ENCODE measurements around the gene SNRPD1.
"Not testable (repeated sequence)": the region's sequence is repeated elsewhere in the genome, so short reads cannot be mapped to it uniquely, and the experiment has no call there.

SNRPD1 gene

DNA sequence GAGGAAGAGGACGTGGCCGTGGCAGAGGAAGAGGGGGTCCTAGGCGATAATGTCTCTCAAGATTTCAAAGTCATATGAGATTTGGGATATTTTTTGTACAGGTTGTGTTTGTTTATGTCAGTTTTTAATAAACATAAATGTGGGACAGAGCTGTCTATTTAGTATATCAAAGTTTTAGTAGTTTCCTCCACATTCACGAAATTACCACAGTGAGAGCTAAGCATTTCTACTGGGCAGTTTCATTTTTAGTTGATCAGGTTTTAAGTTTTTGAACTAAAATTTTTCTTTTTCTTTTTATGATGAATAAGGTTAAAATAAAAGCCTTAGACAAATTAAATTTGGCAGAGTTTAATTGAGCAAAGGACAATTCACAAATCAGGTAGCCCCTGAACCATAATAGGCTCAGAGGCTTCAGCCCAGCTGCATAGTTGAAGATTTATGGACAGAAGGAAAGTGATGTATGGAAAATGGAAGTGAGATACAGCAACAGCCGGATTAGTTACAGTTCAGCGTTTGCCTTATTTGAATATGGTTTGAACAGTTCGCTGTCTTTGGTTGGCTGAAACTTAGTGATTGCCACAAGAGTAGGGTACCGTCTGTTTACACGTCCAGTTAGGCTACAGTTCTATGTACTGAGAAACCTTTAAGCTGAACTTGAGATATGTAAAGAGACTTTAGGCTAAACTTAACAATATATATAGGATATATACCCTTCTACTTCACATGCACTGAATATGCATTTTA is 17.1 kb downstream of the SNRPD1 start:
- DNase-seq (ENCODE audit: low read depth, low spot score) = no peak
- H3K36me3 ChIP-seq (ENCODE audit: insufficient read depth, insufficient read length, low read length) = peaks cover 70% of the 10 kb centered on the region

DNA sequence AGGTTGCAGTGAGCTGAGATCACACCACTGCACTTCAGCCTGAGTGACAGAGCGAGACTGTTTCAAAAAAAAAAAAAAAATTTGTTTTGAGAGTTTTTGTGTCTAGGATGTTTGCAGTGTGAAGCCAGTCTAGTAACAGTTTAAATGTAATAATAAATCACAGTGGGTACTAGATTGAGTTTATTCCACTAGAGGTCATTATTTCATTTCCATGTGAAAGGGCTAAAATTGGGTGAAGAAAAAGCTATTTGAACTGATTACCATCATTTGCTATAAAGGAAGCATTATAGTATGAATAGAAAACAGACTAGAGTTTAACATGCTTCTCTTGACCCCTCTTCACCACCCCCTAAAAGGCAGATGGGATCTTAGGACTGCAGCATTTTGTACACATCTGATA is 20.3 kb downstream of the SNRPD1 start:
- Histone ChIP-seq H3K4me3 (ENCODE audit: insufficient read length, low read depth) (no peak overlapping the region), H3K9ac (ENCODE audit: insufficient read length, low read depth) (no peak overlapping the region), H3K36me3 (ENCODE audit: insufficient read depth, insufficient read length, low read length) (peaks cover 62% of the 10 kb centered on the region), H3K27me3 (ENCODE audit: insufficient read depth, insufficient read length) (no peaks in the 10 kb centered on the region), H3K9me3 (ENCODE audit: insufficient read depth, low read length) (no peaks in the 10 kb centered on the region), H3K4me1 (ENCODE audit: insufficient read depth, insufficient read length) (no peaks in the 10 kb centered on the region)
- DNase-seq (ENCODE audit: low read depth, low spot score) = no peak
- TF ChIP-seq SUZ12 (IDR thresholded peaks at IDR 0.05; ENCODE audit: extremely low read depth, insufficient read depth, insufficient read length) (no peak), ZNF274 (IDR thresholded peaks at IDR 0.05; ENCODE audit: low read depth, low read length) (no peak), YY1 (IDR thresholded peaks at IDR 0.05; ENCODE audit: insufficient read depth, insufficient read length) (no peak)

More for the DNA sequence above, 17.1 kb downstream of the SNRPD1 start:
- Histone ChIP-seq H3K9ac (ENCODE audit: insufficient read length, low read depth) (no peak overlapping the region), H3K9me3 (ENCODE audit: insufficient read depth, low read length) (no peaks in the 10 kb centered on the region), H3K4me1 (ENCODE audit: insufficient read depth, insufficient read length) (no peaks in the 10 kb centered on the region), H3K4me3 (ENCODE audit: insufficient read length, low read depth) (no peak overlapping the region), H3K27me3 (ENCODE audit: insufficient read depth, insufficient read length) (no peaks in the 10 kb centered on the region)
- no peak for TF ChIP-seq SUZ12 (IDR thresholded peaks at IDR 0.05; ENCODE audit: extremely low read depth, insufficient read depth, insufficient read length)
- TF ChIP-seq ZNF274 (IDR thresholded peaks at IDR 0.05; ENCODE audit: low read depth, low read length) = no peak
- no peak for TF ChIP-seq YY1 (IDR thresholded peaks at IDR 0.05; ENCODE audit: insufficient read depth, insufficient read length)

DNA sequence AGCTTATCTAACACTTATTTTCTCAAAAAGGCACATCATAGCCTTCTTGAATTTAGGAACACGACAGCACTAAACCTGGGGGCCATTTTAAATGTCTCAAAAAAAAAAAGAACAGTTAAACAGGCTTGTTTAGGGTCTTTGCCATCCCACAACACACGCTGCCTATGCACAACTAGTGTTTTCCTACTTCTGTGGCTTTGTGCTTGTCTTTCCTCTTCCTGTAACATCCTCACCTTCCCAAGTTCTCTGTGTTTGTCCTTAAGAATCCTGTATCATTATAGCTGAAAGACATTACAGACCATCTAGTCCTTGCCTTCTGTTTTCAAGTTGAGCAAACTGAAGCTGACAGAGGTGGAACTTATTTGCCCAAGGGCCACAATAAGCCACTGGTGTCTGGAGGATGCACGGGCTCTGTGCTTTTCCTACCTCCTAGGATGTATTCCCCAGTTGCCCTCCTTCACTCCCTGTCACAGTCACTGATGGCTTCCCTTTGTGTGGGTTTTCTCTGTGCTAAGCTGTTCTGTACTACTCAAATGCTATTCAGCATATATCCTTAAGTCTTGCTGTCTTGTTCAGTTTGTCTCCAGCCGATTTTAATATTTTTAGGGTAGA is 22.6 kb downstream of the SNRPD1 start:
- DNase-seq (ENCODE audit: low read depth, low spot score) = no peak
- TF ChIP-seq YY1 (IDR thresholded peaks at IDR 0.05; ENCODE audit: insufficient read depth, insufficient read length) = no peak
- no peak for TF ChIP-seq ZNF274 (IDR thresholded peaks at IDR 0.05; ENCODE audit: low read depth, low read length)
- TF ChIP-seq SUZ12 (IDR thresholded peaks at IDR 0.05; ENCODE audit: extremely low read depth, insufficient read depth, insufficient read length) = no peak
- no peaks in the 10 kb centered on the region for H3K4me1 ChIP-seq (ENCODE audit: insufficient read depth, insufficient read length)
- no peaks in the 10 kb centered on the region for H3K27me3 ChIP-seq (ENCODE audit: insufficient read depth, insufficient read length)
- H3K36me3 ChIP-seq (ENCODE audit: insufficient read depth, insufficient read length, low read length) = peaks cover 39% of the 10 kb centered on the region
- H3K9me3 ChIP-seq (ENCODE audit: insufficient read depth, low read length) = no peaks in the 10 kb centered on the region
- H3K9ac ChIP-seq (ENCODE audit: insufficient read length, low read depth) = no peak overlapping the region
- no peak overlapping the region for H3K4me3 ChIP-seq (ENCODE audit: insufficient read length, low read depth)

DNA sequence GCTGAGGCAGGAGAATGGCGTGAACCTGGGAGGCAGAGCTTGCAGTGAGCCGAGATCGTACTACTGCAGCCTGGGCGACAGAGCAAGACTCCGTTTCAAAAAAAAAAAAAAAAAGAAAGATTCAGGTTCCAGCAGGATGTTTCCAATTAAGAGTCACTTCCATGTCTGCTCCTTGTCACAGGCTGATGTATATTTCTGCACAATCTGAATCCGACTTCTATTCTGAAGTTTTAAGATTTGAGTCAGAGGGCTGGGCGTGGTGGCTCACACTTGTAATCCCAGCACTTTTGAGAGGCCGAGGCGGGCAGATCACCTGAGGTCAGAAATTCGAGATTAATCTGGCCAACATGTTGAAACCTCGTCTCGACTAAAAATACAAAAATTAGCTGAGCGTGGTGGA is 24.7 kb downstream of the SNRPD1 start:
- H3K27me3 ChIP-seq (ENCODE audit: insufficient read depth, insufficient read length) = no peaks in the 10 kb centered on the region
- H3K4me3 ChIP-seq (ENCODE audit: insufficient read length, low read depth) = no peak overlapping the region
- no peak overlapping the region for H3K9ac ChIP-seq (ENCODE audit: insufficient read length, low read depth)
- no peak for DNase-seq (ENCODE audit: low read depth, low spot score)
- H3K4me1 ChIP-seq (ENCODE audit: insufficient read depth, insufficient read length) = no peaks in the 10 kb centered on the region
- H3K9me3 ChIP-seq (ENCODE audit: insufficient read depth, low read length) = no peaks in the 10 kb centered on the region
- TF ChIP-seq ZNF274 (IDR thresholded peaks at IDR 0.05; ENCODE audit: low read depth, low read length) (no peak), SUZ12 (IDR thresholded peaks at IDR 0.05; ENCODE audit: extremely low read depth, insufficient read depth, insufficient read length) (no peak), YY1 (IDR thresholded peaks at IDR 0.05; ENCODE audit: insufficient read depth, insufficient read length) (no peak)
- peaks cover 19% of the 10 kb centered on the region for H3K36me3 ChIP-seq (ENCODE audit: insufficient read depth, insufficient read length, low read length)

DNA sequence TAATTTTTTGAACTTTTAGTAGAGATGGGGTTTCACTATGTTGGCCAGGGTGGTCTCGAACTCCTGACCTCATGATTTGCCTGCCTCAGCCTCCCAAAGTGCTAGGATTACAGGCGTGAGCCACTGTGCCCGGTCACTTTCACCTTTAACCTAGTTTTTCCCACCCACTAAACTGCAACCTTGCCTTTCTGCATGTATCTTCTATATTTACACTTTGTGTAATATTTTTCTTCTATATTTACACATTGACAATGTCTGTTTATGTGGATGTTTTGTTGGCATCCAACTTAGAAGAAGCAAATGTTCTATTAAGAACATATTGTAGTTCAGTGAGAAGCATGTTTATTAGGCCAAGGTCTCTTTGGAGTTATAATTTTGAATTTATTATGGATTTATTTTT is 26.7 kb downstream of the SNRPD1 start:
- no peak overlapping the region for H3K4me3 ChIP-seq (ENCODE audit: insufficient read length, low read depth)
- H3K9me3 ChIP-seq (ENCODE audit: insufficient read depth, low read length) = no peaks in the 10 kb centered on the region
- H3K9ac ChIP-seq (ENCODE audit: insufficient read length, low read depth) = no peak overlapping the region
- no peaks in the 10 kb centered on the region for H3K27me3 ChIP-seq (ENCODE audit: insufficient read depth, insufficient read length)
- no peak for DNase-seq (ENCODE audit: low read depth, low spot score)
- peaks cover 12% of the 10 kb centered on the region for H3K36me3 ChIP-seq (ENCODE audit: insufficient read depth, insufficient read length, low read length)
- H3K4me1 ChIP-seq (ENCODE audit: insufficient read depth, insufficient read length) = no peaks in the 10 kb centered on the region
- no peak for TF ChIP-seq SUZ12 (IDR thresholded peaks at IDR 0.05; ENCODE audit: extremely low read depth, insufficient read depth, insufficient read length)
- TF ChIP-seq ZNF274 (IDR thresholded peaks at IDR 0.05; ENCODE audit: low read depth, low read length) = no peak
- no peak for TF ChIP-seq YY1 (IDR thresholded peaks at IDR 0.05; ENCODE audit: insufficient read depth, insufficient read length)

DNA sequence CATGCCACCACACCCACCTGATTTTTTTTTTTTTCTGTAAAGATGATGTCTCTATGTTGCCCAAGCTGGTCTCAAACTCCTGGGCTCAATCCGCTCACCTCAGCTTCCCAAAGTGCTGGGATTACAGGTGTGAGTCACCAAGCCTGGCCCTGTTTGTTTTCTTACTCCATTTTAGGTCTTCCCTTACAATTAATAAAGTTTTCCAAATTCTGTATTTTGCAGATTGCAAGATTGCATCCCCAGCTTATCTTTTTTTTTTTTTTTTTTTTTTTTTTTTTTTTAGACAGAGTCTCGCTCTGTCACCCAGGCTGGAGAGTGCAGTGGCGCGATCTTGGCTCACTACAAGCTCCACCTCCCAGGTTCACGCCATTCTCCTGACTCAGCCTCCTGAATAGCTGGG is 28.3 kb downstream of the SNRPD1 start:
- not testable (repeated sequence) for DNase-seq (ENCODE audit: low read depth, low spot score); H3K4me1 ChIP-seq (ENCODE audit: insufficient read depth, insufficient read length); H3K36me3 ChIP-seq (ENCODE audit: insufficient read depth, insufficient read length, low read length); H3K9ac ChIP-seq (ENCODE audit: insufficient read length, low read depth); H3K4me3 ChIP-seq (ENCODE audit: insufficient read length, low read depth); H3K9me3 ChIP-seq (ENCODE audit: insufficient read depth, low read length); H3K27me3 ChIP-seq (ENCODE audit: insufficient read depth, insufficient read length)

DNA sequence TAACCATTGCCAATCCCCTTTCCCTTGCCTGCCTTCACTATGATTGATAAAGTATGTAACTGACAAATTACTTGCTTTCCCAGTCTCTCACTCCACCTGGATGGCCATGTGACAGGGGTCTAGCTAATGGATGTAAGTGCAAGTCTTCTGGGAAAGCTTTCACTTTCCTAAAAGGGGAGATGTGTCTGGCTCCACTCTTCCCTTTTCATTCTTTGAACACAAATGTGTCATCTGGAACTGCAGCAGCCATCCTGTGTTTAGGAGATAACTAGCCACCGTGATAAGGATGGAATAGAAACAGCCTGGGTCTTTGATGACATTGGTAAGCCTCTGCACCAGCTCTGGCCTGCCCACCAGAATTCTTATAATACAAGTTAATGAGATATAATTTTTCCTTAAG is 38.2 kb downstream of the SNRPD1 start:
- Histone ChIP-seq H3K9me3 (ENCODE audit: insufficient read depth, low read length) (no peaks in the 10 kb centered on the region), H3K9ac (ENCODE audit: insufficient read length, low read depth) (no peak overlapping the region), H3K4me3 (ENCODE audit: insufficient read length, low read depth) (no peak overlapping the region), H3K36me3 (ENCODE audit: insufficient read depth, insufficient read length, low read length) (peaks cover 8% of the 10 kb centered on the region), H3K27me3 (ENCODE audit: insufficient read depth, insufficient read length) (no peaks in the 10 kb centered on the region), H3K4me1 (ENCODE audit: insufficient read depth, insufficient read length) (no peaks in the 10 kb centered on the region)
- no peak for TF ChIP-seq ZNF274 (IDR thresholded peaks at IDR 0.05; ENCODE audit: low read depth, low read length)
- DNase-seq (ENCODE audit: low read depth, low spot score) = no peak

All from NT2/D1 (cell line).